Mesodermal cell (in vitro differentiated cells): Measurements from ENCODE around the gene ARHGAP26.

ENCODE experiments used
- H3K27ac ChIP-seq: 2 replicates; pipeline ENCODE4 v1.7.0; 2013; ENCODE audit warnings: mild to moderate bottlenecking, low read depth, low read length, moderate library complexity; ENCODE audit not compliant: severe bottlenecking
- H3K36me3 ChIP-seq: 2 replicates; pipeline ENCODE4 v1.7.1; 2013; ENCODE audit warnings: mild to moderate bottlenecking, low read length, moderate library complexity; ENCODE audit not compliant: control insufficient read depth, insufficient read depth
- H3K4me1 ChIP-seq: one replicate; pipeline ENCODE4 v1.7.1; 2013; ENCODE audit warnings: mild to moderate bottlenecking, low read length; ENCODE audit not compliant: insufficient read depth, control insufficient read depth, poor library complexity, severe bottlenecking
- H3K4me3 ChIP-seq: 2 replicates; pipeline ENCODE4 v1.7.0; 2013; ENCODE audit warnings: low read length, control low read depth, mild to moderate bottlenecking; ENCODE audit not compliant: insufficient read depth, poor library complexity, severe bottlenecking; ENCODE audit errors: extremely low read depth
- H3K9me3 ChIP-seq: 2 replicates; pipeline ENCODE4 v1.7.1; 2013; ENCODE audit warnings: mild to moderate bottlenecking, low read length, moderate library complexity; ENCODE audit not compliant: control insufficient read depth
- WGBS, 2 experiments: methylation state at CpG; one replicate each; pipeline ENCODE4 v1.1.5; 2013; ENCODE audit warnings: missing lambda C conversion rate in 2 of 2; ENCODE audit not compliant: insufficient coverage in 2 of 2; 5-methylcytosine and 5-hydroxymethylcytosine counted together

Gene ARHGAP26

DNA sequence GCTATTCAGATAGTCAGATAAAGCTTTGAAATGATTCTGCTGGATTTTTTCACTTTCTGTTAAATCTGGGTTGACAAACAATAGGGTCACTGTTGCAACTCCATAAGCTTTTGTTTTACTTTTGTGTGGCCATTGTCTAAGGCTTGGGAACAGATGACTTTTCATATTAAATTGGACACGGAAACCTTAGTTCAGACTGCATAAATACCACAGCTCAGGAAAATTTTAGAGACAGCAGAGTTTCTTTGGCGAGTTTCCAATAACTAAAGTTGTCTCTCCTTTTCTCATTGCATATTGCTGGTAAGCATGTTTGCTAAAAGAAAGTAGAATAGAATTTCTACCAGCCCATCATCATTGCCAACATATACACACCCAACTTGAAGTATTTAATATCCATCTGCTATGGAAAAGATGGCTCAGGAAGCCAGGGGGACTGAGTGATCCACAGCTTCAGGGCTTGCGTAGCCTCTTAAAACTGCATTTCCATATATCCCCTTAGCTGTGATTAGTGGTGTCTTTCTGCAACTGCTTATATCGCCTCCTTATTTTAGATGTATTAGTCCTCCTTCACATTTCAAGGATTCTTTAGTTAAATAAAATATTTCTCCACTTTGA is 168.2 kb downstream of the ARHGAP26 start:
- Histone ChIP-seq H3K9me3 (no peaks in the 10 kb centered on the region), H3K4me1 (no peaks in the 10 kb centered on the region), H3K4me3 (no peak overlapping the region), H3K36me3 (no peaks in the 10 kb centered on the region), H3K27ac (no peak overlapping the region)
- WGBS, 2 experiments = 71 to 100% methylated on average over 1 of the region's 4 CpGs

DNA sequence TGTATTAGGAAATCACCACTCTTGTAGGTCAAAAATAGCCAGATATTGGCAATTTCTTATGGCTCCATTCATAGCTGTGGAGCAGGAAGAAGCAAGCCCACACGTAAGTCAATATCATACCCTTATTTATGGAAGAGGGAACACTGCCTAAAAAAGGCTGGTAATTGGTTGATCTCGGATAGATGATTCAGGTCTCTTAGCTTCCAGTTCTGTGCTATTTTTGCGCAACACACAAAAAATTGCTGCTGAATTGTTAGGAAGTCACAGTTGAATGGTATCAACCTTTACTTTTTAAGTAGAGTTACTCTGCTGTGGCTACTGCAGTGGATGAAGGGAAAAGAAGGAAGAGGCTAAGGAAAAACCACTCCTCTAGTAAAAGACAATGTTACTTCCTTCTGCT is 168.8 kb downstream of the ARHGAP26 start:
- Histone ChIP-seq H3K27ac (no peak overlapping the region), H3K9me3 (no peaks in the 10 kb centered on the region), H3K36me3 (no peaks in the 10 kb centered on the region), H3K4me3 (no peak overlapping the region), H3K4me1 (no peaks in the 10 kb centered on the region)
- 88 to 100% methylated on average over 1 to 2 of the region's 3 CpGs for WGBS, 2 experiments

- Histone ChIP-seq H3K27ac (no peak overlapping the region), H3K9me3 (no peaks in the 10 kb centered on the region), H3K4me1 (no peaks in the 10 kb centered on the region), H3K4me3 (no peak overlapping the region), H3K36me3 (no peaks in the 10 kb centered on the region)
- 80 to 82% methylated on average over 1 to 3 of the region's 4 CpGs for WGBS, 2 experiments
Observed at GRCh38 chr5:142939884-142940283, 169.7 kb downstream of the ARHGAP26 start.

- Histone ChIP-seq H3K4me3 (no peak overlapping the region), H3K27ac (no peak overlapping the region), H3K4me1 (no peaks in the 10 kb centered on the region), H3K9me3 (no peaks in the 10 kb centered on the region), H3K36me3 (no peaks in the 10 kb centered on the region)
- no CpG with 5 or more reads among the region's 2 CpGs for WGBS, 2 experiments
Observed at GRCh38 chr5:142941245-142941644, 171.1 kb downstream of the ARHGAP26 start.

GRCh38 chr5:142942901-142943300 is 172.7 kb downstream of the ARHGAP26 start:
- no peak overlapping the region for H3K4me3 ChIP-seq
- no peak overlapping the region for H3K27ac ChIP-seq
- WGBS, 2 experiments = 76 to 82% methylated on average over 3 to 4 of the region's 4 CpGs
- no peaks in the 10 kb centered on the region for H3K36me3 ChIP-seq
- no peaks in the 10 kb centered on the region for H3K4me1 ChIP-seq
- H3K9me3 ChIP-seq = no peaks in the 10 kb centered on the region

- no peaks in the 10 kb centered on the region for H3K4me1 ChIP-seq
- no peaks in the 10 kb centered on the region for H3K9me3 ChIP-seq
- no peaks in the 10 kb centered on the region for H3K36me3 ChIP-seq
- no peak overlapping the region for H3K4me3 ChIP-seq
- no peak overlapping the region for H3K27ac ChIP-seq
- WGBS, 2 experiments = no CpG with 5 or more reads among the region's 1 CpG
Observed at GRCh38 chr5:142944140-142944539, 174.0 kb downstream of the ARHGAP26 start.

- Histone ChIP-seq H3K9me3 (no peaks in the 10 kb centered on the region), H3K4me1 (no peaks in the 10 kb centered on the region), H3K4me3 (no peak overlapping the region), H3K27ac (no peak overlapping the region), H3K36me3 (no peaks in the 10 kb centered on the region)
- WGBS, 2 experiments = no CpG with 5 or more reads among the region's 3 CpGs
Observed at GRCh38 chr5:142945321-142945720, 175.1 kb downstream of the ARHGAP26 start.

DNA sequence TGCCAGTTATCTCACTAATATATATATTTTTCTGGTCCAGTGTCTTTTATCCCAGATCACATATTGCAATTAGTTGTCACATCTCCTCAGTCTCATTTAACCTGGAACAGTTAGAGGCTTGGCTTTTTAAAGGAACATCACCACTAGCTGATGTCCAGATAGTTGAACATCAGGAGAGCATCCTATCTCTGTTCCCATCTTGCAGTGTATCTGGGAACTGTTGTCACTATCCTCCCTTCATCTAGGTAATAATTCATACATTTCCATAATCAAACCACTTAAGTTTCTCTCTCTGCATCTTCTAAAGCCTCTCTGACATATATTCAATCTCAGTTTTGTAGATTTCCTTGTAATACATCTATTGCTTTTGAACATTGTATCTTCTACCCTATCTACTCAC is 175.7 kb downstream of the ARHGAP26 start:
- no peak overlapping the region for H3K4me3 ChIP-seq
- H3K9me3 ChIP-seq = no peaks in the 10 kb centered on the region
- no peaks in the 10 kb centered on the region for H3K36me3 ChIP-seq
- no peaks in the 10 kb centered on the region for H3K4me1 ChIP-seq
- H3K27ac ChIP-seq = no peak overlapping the region

DNA sequence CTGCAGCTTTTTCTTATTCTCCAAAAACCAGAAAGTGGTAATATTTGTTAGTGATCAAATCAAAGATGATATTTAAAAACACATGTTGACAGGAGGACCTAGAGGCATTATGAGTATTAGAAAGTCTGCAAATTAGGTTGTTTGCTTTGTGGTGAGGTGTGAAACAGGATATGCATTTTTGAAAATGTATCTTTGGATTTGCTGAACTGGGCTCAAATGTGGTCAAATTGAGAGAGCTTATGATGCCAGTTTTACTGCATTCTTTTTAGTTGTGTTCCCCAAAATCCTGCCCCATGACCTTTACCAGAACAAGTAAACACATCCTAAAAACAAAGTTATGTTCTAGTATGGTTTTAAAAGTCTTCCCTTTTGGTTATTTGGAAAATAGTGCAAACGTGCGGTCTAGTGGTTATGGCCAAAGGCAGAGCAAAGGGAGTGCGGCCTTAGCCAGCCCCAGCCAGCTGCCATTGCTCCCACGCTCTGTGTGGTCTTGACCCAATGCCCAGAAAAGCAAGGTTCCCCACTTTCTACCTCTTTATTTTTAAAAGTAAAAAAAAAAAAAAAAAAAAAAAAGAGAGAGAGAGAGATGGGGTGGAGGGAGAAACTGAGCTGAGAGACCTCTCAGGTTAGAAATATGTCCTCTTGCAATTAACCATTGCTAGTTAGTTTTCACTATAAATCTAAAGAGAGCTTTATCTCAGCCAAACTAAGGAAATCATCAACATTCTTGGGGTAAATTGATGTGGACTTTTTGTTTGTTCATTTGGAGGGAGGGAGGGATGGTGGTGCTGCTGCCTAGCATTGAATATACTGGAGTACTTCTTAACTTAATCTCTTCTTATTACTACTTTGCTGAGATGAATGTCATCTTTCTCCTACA is 176.6 kb downstream of the ARHGAP26 start:
- Histone ChIP-seq H3K36me3 (no peaks in the 10 kb centered on the region), H3K4me3 (no peak overlapping the region), H3K9me3 (no peaks in the 10 kb centered on the region), H3K27ac (no peak overlapping the region), H3K4me1 (no peaks in the 10 kb centered on the region)
- 84 to 100% methylated on average over 3 of the region's 4 CpGs for WGBS, 2 experiments

DNA sequence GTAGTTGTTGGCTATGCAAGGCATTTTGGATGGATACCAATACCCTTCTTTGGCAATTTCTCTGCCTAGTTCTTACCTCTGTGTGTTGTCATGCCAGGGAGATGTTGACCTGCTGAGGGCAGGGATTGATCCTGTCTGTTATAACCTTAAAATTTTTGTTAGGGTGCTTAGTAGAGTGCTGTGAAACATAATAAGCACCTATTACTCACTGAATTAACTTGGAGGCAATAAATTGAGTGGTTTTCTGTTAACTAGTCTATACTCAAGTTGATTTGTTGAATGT is 177.2 kb downstream of the ARHGAP26 start:
- no peak overlapping the region for H3K4me3 ChIP-seq
- H3K4me1 ChIP-seq = no peaks in the 10 kb centered on the region
- H3K27ac ChIP-seq = no peak overlapping the region
- no peaks in the 10 kb centered on the region for H3K9me3 ChIP-seq
- H3K36me3 ChIP-seq = no peaks in the 10 kb centered on the region

DNA sequence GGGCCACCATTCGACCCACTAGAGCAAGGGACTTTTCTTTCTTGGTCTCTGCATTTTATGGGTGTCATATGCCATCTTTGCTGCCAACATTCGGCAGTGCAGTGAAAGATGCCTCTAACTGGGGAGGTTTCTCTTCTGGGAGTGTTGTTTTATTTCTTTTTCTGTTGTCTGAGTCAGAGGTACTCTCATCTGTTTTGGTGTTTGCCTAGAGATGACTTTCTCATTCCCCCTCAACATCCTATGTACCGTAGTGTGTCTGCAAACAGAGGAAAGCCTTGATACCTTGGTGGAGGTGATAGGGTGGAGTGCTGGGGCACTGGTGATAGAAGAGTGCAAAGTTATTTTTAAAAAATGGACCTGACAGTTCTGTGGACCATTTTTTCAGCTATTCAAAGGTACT is 182.1 kb downstream of the ARHGAP26 start:
- Histone ChIP-seq H3K9me3 (no peaks in the 10 kb centered on the region), H3K27ac (no peak overlapping the region)

More for the DNA sequence above, 182.1 kb downstream of the ARHGAP26 start:
- Histone ChIP-seq H3K4me3 (no peak overlapping the region), H3K4me1 (no peaks in the 10 kb centered on the region), H3K36me3 (no peaks in the 10 kb centered on the region)
- WGBS, 2 experiments = 100% methylated on average over 1 of the region's 3 CpGs; no CpG with 5 or more reads in 1 of the 2 experiments
